K562 (cell line): ENCODE measurements around the gene MEX3D. TPM values are rescaled to one million over a fixed set of nuclear protein-coding genes. Genes with fewer than 3 reads are reported as not detected.

Source experiments
- BRD9 ChIP-seq: fragments of 450-650 bp; IDR thresholded peaks from 2 replicates; pipeline ENCODE4 v1.6.1; 2018; ENCODE audit warnings: low read depth; ENCODE audit not compliant: partially characterized antibody
- C11orf30 ChIP-seq: fragments of 450-650 bp; IDR thresholded peaks from 2 replicates; pipeline ENCODE4 v1.6.1; 2016; ENCODE audit warnings: low read depth, mild to moderate bottlenecking
- HNRNPK ChIP-seq: fragments of 200-400 bp; formaldehyde crosslinking; IDR thresholded peaks from one replicate; pipeline ENCODE4 v1.6.1; 2018; ENCODE audit warnings: mild to moderate bottlenecking, low read depth, low read length; ENCODE audit not compliant: poor library complexity, severe bottlenecking
- MEIS2 ChIP-seq: fragments of 450-650 bp; IDR thresholded peaks from 2 replicates; pipeline ENCODE4 v1.6.1; 2014; ENCODE audit warnings: mild to moderate bottlenecking; ENCODE audit not compliant: partially characterized antibody
- TEAD4 ChIP-seq, 2 experiments: sonication (generic) in 1 of 2; formaldehyde crosslinking in 1 of 2; IDR thresholded peaks; 2 replicates each; pipeline versions ENCODE4 v1.6.1 to v1.8.0; 2012 to 2022; ENCODE audit warnings: borderline replicate concordance in 1 of 2, inconsistent platforms in 1 of 2, low read length in 1 of 2, mild to moderate bottlenecking in 1 of 2, missing genetic modification reagents in 1 of 2
- ZBED1 ChIP-seq: IDR thresholded peaks from 2 replicates; pipeline ENCODE4 v1.6.1; 2014
- ZNF146 ChIP-seq: IDR thresholded peaks from one replicate; pipeline ENCODE4 v1.6.1; 2018; ENCODE audit warnings: missing compliant biosample characterization; ENCODE audit not compliant: unreplicated experiment
- polyA plus RNA-seq, 8 experiments: library from polyadenylated mRNA; depleted of rRNA in 4 of 8; stranded (reverse) in 5 of 8; unstranded in 3 of 8; fragments of >200 nt; fragmentation: Nextera tagmentation in 2 of 8; fragmentation: Illumina TruSeq in 1 of 8; extraction: Ambion mirVana in 2 of 8; extraction: Trizol in 1 of 8; gene quantifications; 2 replicates each; pipeline versions ENCODE4 v1.2.1 to v1.2.3, GENCODE V29; 2011 to 2014; ENCODE audit warnings: inconsistent platforms in 1 of 8, missing spikeins in 1 of 8
- total RNA-seq, 7 experiments: library from RNA; depleted of rRNA in 6 of 7; stranded (reverse); fragments of >200 nt in 6 of 7; fragmentation: Illumina TruSeq in 2 of 7; extraction: Trizol in 2 of 7; gene quantifications; 2 replicates each; pipeline versions ENCODE4 v1.2.1 to v1.2.3, GENCODE V29; 2011 to 2021; ENCODE audit warnings: low replicate concordance in 1 of 7
- TF ChIP-seq, protein P1 (sequence below): fragments of 250-450 bp; sonication (Bioruptor Pico); IDR thresholded peaks from 2 replicates; pipeline ENCODE4 v1.5.1; 2021; ENCODE audit warnings: mild to moderate bottlenecking
- TF ChIP-seq, protein P2 (sequence below): fragments of 450-650 bp; IDR thresholded peaks from 2 replicates; pipeline ENCODE4 v1.6.1; 2016; ENCODE audit warnings: mild to moderate bottlenecking

MEX3D gene
- total and polyA plus RNA-seq, 9 of the 15 experiments (the other 6 are each of a cell fraction or from before 2014, with no cell fraction given) = 1.7 to 39.3 (median 5.7) TPM

DNA sequence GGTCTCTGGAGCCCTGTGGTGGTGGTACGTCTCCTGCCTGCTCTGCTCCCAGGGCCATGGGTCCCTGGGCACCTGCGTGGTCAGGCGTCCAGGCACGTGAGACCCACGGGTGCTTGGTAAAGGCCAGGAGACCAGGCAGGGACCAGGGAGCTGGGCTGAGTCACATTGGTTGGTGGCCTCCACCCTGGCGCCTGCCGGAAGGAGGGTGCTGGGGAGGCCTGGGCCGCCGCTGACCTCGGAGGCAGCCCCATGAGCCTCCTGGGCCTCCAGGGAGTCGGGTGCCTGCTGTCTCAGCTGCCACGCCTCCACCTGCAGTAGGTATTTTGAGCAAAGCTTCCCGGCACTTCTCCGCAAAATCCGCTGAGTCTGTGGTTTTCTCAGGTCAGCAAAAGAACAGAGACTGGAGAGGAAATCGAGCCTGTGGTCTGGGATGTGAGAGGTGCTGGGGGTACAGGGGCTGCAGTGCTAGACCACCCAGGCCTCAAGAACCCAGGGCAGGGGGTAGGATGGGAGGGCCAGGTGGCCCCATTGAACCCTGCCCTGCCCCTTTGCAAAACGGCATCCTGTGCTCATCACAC lies 47.8 kb downstream of the MEX3D start (continued):
- TF ChIP-seq TEAD4 (IDR thresholded peaks at IDR 0.05; ENCODE audit: low read length) (no peak), TEAD4 (CRISPR knock-in tag; IDR thresholded peaks at IDR 0.05; ENCODE audit: borderline replicate concordance) (no peak), BRD9 (no peak), ZNF146 (no peak), MEIS2 (no peak), ZBED1 (no peak), C11orf30 (peak; percentile 71), HNRNPK (no peak)
- TF ChIP-seq, protein P1, sequence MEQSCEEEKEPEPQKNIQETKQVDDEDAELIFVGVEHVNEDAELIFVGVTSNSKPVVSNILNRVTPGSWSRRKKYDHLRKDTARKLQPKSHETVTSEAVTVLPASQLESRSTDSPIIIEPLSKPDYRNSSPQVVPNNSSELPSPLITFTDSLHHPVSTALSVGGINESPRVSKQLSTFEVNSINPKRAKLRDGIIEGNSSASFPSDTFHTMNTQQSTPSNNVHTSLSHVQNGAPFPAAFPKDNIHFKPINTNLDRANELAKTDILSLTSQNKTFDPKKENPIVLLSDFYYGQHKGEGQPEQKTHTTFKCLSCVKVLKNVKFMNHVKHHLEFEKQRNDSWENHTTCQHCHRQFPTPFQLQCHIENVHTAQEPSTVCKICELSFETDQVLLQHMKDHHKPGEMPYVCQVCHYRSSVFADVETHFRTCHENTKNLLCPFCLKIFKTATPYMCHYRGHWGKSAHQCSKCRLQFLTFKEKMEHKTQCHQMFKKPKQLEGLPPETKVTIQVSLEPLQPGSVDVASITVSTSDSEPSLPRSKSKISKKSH (CRISPR knock-in tag) = no peak
- TF ChIP-seq, protein P2, sequence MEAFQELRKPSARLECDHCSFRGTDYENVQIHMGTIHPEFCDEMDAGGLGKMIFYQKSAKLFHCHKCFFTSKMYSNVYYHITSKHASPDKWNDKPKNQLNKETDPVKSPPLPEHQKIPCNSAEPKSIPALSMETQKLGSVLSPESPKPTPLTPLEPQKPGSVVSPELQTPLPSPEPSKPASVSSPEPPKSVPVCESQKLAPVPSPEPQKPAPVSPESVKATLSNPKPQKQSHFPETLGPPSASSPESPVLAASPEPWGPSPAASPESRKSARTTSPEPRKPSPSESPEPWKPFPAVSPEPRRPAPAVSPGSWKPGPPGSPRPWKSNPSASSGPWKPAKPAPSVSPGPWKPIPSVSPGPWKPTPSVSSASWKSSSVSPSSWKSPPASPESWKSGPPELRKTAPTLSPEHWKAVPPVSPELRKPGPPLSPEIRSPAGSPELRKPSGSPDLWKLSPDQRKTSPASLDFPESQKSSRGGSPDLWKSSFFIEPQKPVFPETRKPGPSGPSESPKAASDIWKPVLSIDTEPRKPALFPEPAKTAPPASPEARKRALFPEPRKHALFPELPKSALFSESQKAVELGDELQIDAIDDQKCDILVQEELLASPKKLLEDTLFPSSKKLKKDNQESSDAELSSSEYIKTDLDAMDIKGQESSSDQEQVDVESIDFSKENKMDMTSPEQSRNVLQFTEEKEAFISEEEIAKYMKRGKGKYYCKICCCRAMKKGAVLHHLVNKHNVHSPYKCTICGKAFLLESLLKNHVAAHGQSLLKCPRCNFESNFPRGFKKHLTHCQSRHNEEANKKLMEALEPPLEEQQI = no peak
